ENCODE results near the gene MSANTD1.

Gene MSANTD1

DNA sequence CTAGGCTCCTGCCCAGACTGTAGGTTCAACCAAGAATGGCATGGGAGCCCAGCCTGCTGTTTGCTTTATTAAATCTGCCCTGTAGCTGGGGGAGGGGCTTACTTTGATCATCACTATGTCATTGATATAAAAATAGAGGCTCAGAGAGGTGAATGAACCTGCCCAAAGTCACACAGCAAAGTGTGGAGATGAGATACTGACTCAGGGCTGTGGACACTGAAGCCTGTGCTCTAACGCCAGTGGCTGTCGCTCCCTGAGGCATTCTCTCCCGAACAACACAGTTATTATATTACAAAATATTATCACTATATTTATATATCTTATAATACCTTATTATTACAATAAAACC lies 3.5 kb downstream of the MSANTD1 start:
- TF ChIP-seq, protein P1, sequence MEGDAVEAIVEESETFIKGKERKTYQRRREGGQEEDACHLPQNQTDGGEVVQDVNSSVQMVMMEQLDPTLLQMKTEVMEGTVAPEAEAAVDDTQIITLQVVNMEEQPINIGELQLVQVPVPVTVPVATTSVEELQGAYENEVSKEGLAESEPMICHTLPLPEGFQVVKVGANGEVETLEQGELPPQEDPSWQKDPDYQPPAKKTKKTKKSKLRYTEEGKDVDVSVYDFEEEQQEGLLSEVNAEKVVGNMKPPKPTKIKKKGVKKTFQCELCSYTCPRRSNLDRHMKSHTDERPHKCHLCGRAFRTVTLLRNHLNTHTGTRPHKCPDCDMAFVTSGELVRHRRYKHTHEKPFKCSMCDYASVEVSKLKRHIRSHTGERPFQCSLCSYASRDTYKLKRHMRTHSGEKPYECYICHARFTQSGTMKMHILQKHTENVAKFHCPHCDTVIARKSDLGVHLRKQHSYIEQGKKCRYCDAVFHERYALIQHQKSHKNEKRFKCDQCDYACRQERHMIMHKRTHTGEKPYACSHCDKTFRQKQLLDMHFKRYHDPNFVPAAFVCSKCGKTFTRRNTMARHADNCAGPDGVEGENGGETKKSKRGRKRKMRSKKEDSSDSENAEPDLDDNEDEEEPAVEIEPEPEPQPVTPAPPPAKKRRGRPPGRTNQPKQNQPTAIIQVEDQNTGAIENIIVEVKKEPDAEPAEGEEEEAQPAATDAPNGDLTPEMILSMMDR (IDR thresholded peaks at IDR 0.05; ENCODE audit: insufficient read depth, low read depth, low read length, missing control alignments) = no peak
- DNase-seq (ENCODE audit: low read depth) = no peak
- H3K4me3 ChIP-seq (ENCODE audit: low read depth, low read length) = no peak overlapping the region

DNA sequence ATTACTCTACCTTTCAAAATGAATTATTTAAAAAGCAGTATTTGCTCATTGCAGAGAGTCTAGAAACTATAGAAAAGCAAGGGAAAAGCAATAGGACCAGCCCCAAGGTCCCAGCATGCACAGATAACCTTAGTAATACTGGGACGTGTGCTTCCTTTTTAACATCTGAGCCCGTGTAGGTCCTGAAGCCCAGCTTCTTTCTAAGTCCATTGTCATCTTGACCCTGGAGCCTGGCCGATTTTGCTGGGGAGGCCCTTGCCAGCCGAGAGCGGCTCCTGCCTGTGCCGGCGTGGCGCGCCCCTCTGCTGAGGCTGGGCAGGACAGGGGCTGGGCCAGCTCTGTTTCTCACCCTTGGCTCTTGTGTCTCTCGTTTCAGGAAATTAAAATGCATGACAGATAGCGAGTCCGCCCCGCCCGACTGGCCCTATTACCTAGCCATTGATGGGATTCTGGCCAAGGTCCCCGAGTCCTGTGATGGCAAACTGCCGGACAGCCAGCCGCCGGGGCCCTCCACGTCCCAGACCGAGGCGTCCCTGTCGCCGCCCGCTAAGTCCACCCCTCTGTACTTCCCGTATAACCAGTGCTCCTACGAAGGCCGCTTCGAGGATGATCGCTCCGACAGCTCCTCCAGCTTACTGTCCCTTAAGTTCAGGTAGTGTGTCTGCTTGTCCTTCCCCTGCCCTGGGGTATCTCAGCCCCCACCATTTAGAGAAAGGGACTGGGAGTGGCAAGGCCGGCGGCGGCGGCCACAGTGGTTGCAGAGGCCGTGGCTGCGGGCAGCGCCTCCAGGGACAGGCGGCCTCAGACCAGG lies 4.1 kb downstream of the MSANTD1 start:
- no peak for DNase-seq (ENCODE audit: low read depth)
- TF ChIP-seq, protein P1 (IDR thresholded peaks at IDR 0.05; ENCODE audit: insufficient read depth, low read depth, low read length, missing control alignments) = no peak
- no peak overlapping the region for H3K4me3 ChIP-seq (ENCODE audit: low read depth, low read length)

DNA sequence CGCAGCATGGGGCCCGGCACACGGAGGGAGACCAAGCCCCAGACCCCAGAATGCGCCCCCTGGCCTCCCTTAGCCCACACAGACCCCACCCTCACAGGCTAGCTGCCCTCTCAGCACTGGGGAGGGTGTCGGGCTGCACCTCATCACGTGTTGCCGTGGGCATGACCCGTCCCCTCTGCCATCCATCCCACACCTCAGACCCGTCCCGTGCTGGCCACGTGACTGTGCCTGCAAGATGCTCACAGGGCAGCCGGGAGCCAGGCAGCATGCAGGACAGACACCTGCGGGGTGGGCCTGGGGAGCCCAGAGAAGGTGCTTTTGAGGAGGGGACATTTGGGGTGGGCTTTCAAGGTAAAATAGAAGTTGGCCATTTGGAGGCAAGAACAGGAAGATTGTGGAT lies 4.8 kb downstream of the MSANTD1 start:
- TF ChIP-seq, protein P1 (IDR thresholded peaks at IDR 0.05; ENCODE audit: insufficient read depth, low read depth, low read length, missing control alignments) = no peak
- no peak overlapping the region for H3K4me3 ChIP-seq (ENCODE audit: low read depth, low read length)
- no peak for DNase-seq (ENCODE audit: low read depth)

DNA sequence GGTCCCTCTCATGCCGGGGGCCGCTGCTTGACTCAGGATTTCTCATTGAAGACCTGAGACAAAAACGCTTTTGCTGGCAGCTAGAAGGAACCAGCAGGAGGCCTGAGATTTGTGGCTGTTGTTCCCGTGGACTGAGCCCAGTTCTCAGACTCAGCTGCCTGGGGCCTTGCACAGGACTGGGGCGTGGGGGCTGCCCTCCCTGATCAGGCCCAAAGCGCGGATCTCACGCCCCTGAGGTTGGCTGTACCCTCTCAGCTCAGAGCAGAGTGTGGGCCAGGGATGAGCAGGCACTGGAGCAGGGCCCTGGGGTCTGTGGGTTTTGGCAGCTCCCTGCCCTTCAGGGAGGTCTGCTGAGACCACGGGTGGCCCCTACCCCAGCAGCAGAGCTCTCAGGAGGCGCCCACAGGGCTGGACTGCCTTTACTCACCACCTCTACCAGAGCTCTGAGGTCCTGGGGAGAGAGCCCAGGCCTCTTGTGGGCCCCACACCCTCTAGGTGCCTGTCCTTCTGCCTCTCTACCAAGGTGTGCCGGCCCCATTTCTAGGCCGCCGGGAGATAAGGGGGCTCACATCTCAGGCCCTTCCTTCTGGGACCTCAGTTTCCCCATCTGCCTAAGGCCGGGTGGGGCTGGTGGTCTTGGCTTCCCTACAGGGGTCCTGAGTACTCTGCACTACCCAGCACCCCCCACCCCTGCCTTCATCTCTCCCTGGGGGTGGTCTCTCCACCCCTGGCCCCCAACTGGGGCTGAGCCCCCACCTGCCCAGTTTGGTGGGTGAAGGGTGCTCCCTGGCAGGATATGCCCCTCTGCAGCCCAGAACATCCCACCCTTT lies 5.6 kb downstream of the MSANTD1 start:
- TF ChIP-seq, protein P1 (IDR thresholded peaks at IDR 0.05; ENCODE audit: insufficient read depth, low read depth, low read length, missing control alignments) = no peak
- H3K4me3 ChIP-seq (ENCODE audit: low read depth, low read length) = no peak overlapping the region
- DNase-seq (ENCODE audit: low read depth) = no peak

DNA sequence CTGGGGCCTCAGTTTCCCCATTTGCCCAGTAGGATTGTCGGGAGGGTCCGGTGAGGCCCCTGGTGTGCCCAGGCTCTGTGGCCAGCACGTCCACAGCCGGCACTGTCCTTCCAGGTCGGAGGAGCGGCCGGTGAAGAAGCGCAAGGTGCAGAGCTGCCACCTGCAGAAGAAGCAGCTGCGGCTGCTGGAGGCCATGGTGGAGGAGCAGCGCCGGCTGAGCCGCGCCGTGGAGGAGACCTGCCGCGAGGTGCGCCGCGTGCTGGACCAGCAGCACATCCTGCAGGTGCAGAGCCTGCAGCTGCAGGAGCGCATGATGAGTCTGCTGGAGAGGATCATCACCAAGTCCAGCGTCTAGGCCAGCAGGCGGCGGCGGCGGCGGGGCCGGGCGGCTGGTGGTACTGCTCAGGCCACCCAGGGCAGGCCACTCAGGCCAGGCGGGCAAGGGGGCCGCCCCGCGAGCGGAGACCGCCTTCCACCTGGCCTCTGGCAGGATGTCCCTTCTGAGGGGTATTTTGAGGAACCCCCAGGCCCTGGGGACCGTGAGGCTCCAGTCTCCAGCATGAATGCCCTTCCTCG lies 6.7 kb downstream of the MSANTD1 start:
- H3K4me3 ChIP-seq (ENCODE audit: low read depth, low read length) = no peak overlapping the region
- no peak for DNase-seq (ENCODE audit: low read depth)
- TF ChIP-seq, protein P1 (IDR thresholded peaks at IDR 0.05; ENCODE audit: insufficient read depth, low read depth, low read length, missing control alignments) = no peak

DNA sequence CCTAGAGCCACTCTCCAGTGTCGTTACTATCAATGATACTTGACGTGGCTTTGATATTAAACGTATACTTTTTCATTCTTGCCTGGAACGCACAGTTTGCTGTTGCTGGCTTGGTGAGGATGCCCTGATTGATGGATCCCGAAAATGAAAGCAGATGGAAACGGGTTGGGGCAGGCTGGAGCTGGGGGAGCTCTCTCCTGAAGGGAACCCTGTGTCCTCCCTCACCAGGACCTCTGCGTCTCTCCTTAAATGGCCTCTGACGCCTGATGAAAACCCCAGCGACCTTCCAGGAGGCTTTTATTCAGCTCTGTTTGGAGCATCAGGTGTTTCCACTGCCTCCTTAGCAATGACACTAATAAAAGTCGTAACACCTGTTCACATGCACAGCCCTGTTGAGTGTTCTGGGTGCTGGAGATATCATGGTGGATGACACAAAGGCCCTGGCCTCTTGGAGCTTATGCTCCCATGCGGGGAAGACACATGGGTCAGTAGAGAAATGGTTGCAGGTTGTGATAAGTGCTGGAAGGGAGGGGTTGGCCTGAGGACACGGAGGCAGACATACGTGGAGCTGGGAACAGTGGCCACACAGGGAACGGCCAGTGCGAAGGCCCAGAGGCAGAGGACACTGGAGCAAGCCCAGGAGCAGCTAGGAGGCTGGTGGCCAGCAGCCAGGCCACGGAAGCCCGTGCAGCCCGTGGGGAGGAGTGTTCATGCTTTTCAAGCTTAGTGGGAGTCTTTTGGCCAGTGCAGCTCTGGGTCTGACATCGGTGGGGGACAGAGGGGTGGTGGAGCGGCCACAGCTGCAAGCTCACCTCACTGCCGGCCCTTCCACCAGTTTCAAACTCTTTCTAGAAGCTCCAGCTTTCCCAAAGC lies 7.5 kb downstream of the MSANTD1 start:
- TF ChIP-seq, protein P1 (IDR thresholded peaks at IDR 0.05; ENCODE audit: insufficient read depth, low read depth, low read length, missing control alignments) = no peak
- no peak for DNase-seq (ENCODE audit: low read depth)
- no peak overlapping the region for H3K4me3 ChIP-seq (ENCODE audit: low read depth, low read length)

Measured in GM12865 (cell line).